Glutamatergic neuron (in vitro differentiated cells): ENCODE results near the gene DLD. TPM values are rescaled to one million over a fixed set of nuclear protein-coding genes. Genes with fewer than 3 reads are reported as not detected.
"Not testable (repeated sequence)": the region's sequence is repeated elsewhere in the genome, so short reads cannot be mapped to it uniquely, and the experiment has no call there.

Experiments used
- DNase-seq: peaks from one replicate; pipeline ENCODE4 v3.0.0; 2022
- H3K27ac Mint-ChIP-seq: one replicate; pipeline ENCODE4 v1.8.0; 2020; ENCODE audit warnings: mild to moderate bottlenecking, mixed read lengths, inconsistent platforms; ENCODE audit not compliant: unreplicated experiment
- H3K27me3 Mint-ChIP-seq: one replicate; pipeline ENCODE4 v1.8.0; 2020; ENCODE audit warnings: mild to moderate bottlenecking, moderate library complexity, mixed read lengths, inconsistent platforms; ENCODE audit not compliant: unreplicated experiment
- H3K36me3 Mint-ChIP-seq: one replicate; pipeline ENCODE4 v1.8.0; 2020; ENCODE audit warnings: mild to moderate bottlenecking, mixed read lengths, inconsistent platforms; ENCODE audit not compliant: unreplicated experiment
- H3K4me1 Mint-ChIP-seq: one replicate; pipeline ENCODE4 v1.8.0; 2020; ENCODE audit warnings: mild to moderate bottlenecking, low read depth, mixed read lengths, inconsistent platforms; ENCODE audit not compliant: unreplicated experiment
- H3K4me3 Mint-ChIP-seq: one replicate; pipeline ENCODE4 v1.8.0; 2020; ENCODE audit warnings: mild to moderate bottlenecking, mixed read lengths, inconsistent platforms; ENCODE audit not compliant: unreplicated experiment
- H3K9me3 Mint-ChIP-seq: one replicate; pipeline ENCODE4 v1.8.0; 2020; ENCODE audit warnings: mild to moderate bottlenecking, moderate library complexity, mixed read lengths, inconsistent platforms; ENCODE audit not compliant: unreplicated experiment
- CTCF ChIP-seq: fragments of 200-600 bp; sonication (generic); IDR thresholded peaks from one replicate; pipeline ENCODE4 v1.5.0; 2021; ENCODE audit not compliant: partially characterized antibody, unreplicated experiment
- total RNA-seq: library from RNA; stranded (reverse); fragmentation: NEBNext Ultra II Directional; extraction: Animal tissue kit (Norgen Biotek cat#: 25700); gene quantifications from one replicate; pipeline ENCODE4 v1.2.1, GENCODE V29; 2021; ENCODE audit not compliant: unreplicated experiment

The DLD gene
- total RNA-seq, 1 donor from 2014 or later, result 75.9 TPM

- H3K9me3 Mint-ChIP-seq, result no peaks in the 10 kb centered on the region
- no peak overlapping the region for H3K27ac Mint-ChIP-seq
- no peaks in the 10 kb centered on the region for H3K27me3 Mint-ChIP-seq
- peak; percentile 73 for TF ChIP-seq CTCF
- DNase-seq, result peak; percentile 40
- H3K4me3 Mint-ChIP-seq, result no peak overlapping the region
- H3K4me1 Mint-ChIP-seq, result no peaks in the 10 kb centered on the region
- no peaks in the 10 kb centered on the region for H3K36me3 Mint-ChIP-seq
Observed at GRCh38 chr7:107879400-107880035, 11.5 kb upstream of the DLD start.

GRCh38 chr7:107882766-107883165 lies 8.2 kb upstream of the DLD start:
- H3K4me3 Mint-ChIP-seq, result no peak overlapping the region
- no peaks in the 10 kb centered on the region for H3K36me3 Mint-ChIP-seq
- H3K27ac Mint-ChIP-seq, result no peak overlapping the region
- H3K9me3 Mint-ChIP-seq, result no peaks in the 10 kb centered on the region
- no peak for DNase-seq
- H3K27me3 Mint-ChIP-seq, result no peaks in the 10 kb centered on the region
- no peaks in the 10 kb centered on the region for H3K4me1 Mint-ChIP-seq
- TF ChIP-seq CTCF, result no peak

- H3K27ac Mint-ChIP-seq, result no peak overlapping the region
- peaks cover 2% of the 10 kb centered on the region for H3K9me3 Mint-ChIP-seq
- no peak for TF ChIP-seq CTCF
- H3K27me3 Mint-ChIP-seq, result no peaks in the 10 kb centered on the region
- DNase-seq, result no peak
- H3K4me1 Mint-ChIP-seq, result no peaks in the 10 kb centered on the region
- no peak overlapping the region for H3K4me3 Mint-ChIP-seq
- H3K36me3 Mint-ChIP-seq, result no peaks in the 10 kb centered on the region
Observed at GRCh38 chr7:107884066-107884818, 6.7 kb upstream of the DLD start.

GRCh38 chr7:107887827-107888226 lies 3.2 kb upstream of the DLD start:
- H3K36me3 Mint-ChIP-seq, H3K4me3 Mint-ChIP-seq, H3K4me1 Mint-ChIP-seq, H3K27ac Mint-ChIP-seq, H3K9me3 Mint-ChIP-seq, DNase-seq, H3K27me3 Mint-ChIP-seq: not testable (repeated sequence)

- Mint-ChIP-seq H3K4me3 (no peak overlapping the region), H3K27me3 (peaks cover 3% of the 10 kb centered on the region), H3K4me1 (peaks cover 14% of the 10 kb centered on the region), H3K27ac (no peak overlapping the region), H3K9me3 (peaks cover 9% of the 10 kb centered on the region), H3K36me3 (no peaks in the 10 kb centered on the region)
- TF ChIP-seq CTCF, result no peak
- DNase-seq, result no peak
Observed at GRCh38 chr7:107889992-107890391, 991 bp upstream of the DLD start.
